GM12872 (cell line): ENCODE measurements around the gene CTSH.

Source experiments
- TF ChIP-seq, protein P1 (sequence below): IDR thresholded peaks from 3 replicates; pipeline ENCODE4 v1.5.1; 2011; ENCODE audit warnings: low read depth, mild to moderate bottlenecking, low read length, moderate library complexity; ENCODE audit not compliant: insufficient read depth

CTSH gene, protein sequence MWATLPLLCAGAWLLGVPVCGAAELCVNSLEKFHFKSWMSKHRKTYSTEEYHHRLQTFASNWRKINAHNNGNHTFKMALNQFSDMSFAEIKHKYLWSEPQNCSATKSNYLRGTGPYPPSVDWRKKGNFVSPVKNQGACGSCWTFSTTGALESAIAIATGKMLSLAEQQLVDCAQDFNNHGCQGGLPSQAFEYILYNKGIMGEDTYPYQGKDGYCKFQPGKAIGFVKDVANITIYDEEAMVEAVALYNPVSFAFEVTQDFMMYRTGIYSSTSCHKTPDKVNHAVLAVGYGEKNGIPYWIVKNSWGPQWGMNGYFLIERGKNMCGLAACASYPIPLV

GRCh38 chr15:78944669-78945407 is at the start of gene CTSH:
Gene CTSH (minus strand): TSS chr15:78945046. CDS start chr15:78944981, 65 bp downstream.
- TF ChIP-seq, protein P1, sequence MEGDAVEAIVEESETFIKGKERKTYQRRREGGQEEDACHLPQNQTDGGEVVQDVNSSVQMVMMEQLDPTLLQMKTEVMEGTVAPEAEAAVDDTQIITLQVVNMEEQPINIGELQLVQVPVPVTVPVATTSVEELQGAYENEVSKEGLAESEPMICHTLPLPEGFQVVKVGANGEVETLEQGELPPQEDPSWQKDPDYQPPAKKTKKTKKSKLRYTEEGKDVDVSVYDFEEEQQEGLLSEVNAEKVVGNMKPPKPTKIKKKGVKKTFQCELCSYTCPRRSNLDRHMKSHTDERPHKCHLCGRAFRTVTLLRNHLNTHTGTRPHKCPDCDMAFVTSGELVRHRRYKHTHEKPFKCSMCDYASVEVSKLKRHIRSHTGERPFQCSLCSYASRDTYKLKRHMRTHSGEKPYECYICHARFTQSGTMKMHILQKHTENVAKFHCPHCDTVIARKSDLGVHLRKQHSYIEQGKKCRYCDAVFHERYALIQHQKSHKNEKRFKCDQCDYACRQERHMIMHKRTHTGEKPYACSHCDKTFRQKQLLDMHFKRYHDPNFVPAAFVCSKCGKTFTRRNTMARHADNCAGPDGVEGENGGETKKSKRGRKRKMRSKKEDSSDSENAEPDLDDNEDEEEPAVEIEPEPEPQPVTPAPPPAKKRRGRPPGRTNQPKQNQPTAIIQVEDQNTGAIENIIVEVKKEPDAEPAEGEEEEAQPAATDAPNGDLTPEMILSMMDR = no peak

DNA sequence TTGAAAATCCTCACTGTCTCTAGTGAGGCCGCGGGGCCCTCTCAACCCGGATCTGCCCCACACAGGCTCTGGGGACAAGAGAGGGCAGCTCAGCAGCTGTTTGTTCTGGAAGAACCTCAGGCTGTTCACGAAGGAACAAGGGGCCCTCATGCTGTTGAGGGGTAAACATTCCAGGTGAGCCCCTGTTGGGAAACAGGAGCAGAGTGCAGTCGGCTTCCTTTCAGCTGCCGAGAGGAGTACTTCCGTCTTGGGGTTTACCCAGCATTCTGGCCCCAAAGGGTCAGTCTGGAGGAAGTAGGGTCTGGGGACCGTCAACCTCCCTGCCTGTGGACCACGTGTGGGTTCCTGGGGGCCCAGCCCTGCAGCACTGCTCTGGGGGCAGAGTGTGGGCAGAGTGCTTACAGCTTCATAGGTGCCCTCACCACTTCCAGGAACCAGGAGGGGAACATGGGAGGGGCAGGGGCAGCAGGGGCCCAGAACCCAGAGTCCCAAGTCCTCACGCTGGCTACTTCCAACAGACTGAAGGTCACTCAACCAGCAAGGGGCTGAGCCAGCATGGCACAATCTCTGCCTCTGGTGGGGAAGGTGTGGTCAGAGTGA is 49.2 kb upstream of the CTSH start:
- TF ChIP-seq, protein P1 = no peak

DNA sequence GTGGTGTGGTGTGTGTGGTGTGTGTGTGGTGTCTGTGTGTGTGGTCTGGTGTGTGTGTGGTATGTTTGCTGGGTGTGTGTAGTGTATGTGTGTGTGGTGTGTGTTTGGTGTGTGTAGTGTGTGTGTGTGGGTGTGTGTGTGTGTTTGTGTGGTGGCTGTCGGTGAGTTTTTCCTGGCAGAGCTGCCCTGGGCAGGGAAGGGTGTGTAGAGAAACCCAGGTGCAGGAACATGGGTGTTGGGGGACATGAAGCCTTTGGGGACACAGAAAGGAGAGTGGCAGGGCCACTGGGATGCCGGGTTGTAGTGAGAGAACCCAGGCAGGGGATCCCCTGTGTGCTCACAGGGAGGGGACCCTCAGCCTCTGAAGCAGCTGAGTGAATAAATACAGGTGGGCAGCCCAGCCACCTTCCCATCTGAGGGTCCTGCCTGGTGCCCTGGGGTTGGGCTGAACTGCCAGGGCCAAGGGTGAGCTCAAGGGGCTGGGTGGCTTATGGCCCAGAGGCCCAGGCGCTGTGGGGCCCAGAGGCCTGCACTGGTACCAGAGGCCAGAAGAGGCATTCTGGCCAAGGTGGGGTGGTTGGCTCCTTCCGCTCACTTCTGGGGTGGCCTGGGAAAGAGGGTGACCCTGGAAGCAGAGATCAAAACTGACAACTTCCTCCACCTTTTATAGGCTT is 48.5 kb upstream of the CTSH start:
- TF ChIP-seq, protein P1 = no peak

GRCh38 chr15:78992416-78993256 is 47.8 kb upstream of the CTSH start:
- TF ChIP-seq, protein P1 = no peak

GRCh38 chr15:78991879-78992278 is 47.0 kb upstream of the CTSH start:
- TF ChIP-seq, protein P1 = no peak

GRCh38 chr15:78991476-78991875 is 46.6 kb upstream of the CTSH start:
- TF ChIP-seq, protein P1 = no peak
